IMR-90 (cell line): ENCODE results near the gene ZBTB8OS. TPM values are rescaled to one million over a fixed set of nuclear protein-coding genes. Genes with fewer than 3 reads are reported as not detected.

Experiments
- ATAC-seq: fragments of 200-7000 bp; cut with Tn5 transposase; 2 replicates; pipeline ENCODE4 v1.9.1; 2020; ENCODE audit warnings: low read depth, mild to moderate bottlenecking, moderate library complexity
- BruUV-seq: library from RNA; stranded (reverse); fragments of 400-500 nt; replicated peaks from 2 replicates; lab custom pipeline; 2021; lab: Mats Ljungman, UMichigan
- CTCF ChIA-PET: fragments of 300-600 bp; formaldehyde crosslinking; extraction: SDS; loops from one replicate; lab custom pipeline; 2021; ENCODE audit warnings: antibody characterized with exemption; lab: Yijun Ruan, JAX
- POLR2A ChIA-PET: fragments of 300-600 bp; sonication (Branson Sonifier 250); formaldehyde crosslinking; loops from one replicate; lab custom pipeline; 2022; ENCODE audit warnings: antibody characterized with exemption; ENCODE audit not compliant: unreplicated experiment; lab: Charles Lee
- DNase-seq: peaks from one replicate; pipeline ENCODE4 v3.0.0; 2013
- H2AFZ ChIP-seq: replicated peaks from 2 replicates; pipeline ENCODE3; 2013; ENCODE audit warnings: low read length, mild to moderate bottlenecking; ENCODE audit not compliant: poor library complexity
- H2AK5ac ChIP-seq: 2 replicates; pipeline ENCODE4 v1.6.1; 2013; ENCODE audit warnings: low read depth, low read length, inconsistent platforms
- H2AK9ac ChIP-seq: replicated peaks from 2 replicates; pipeline ENCODE3; 2013; ENCODE audit warnings: mild to moderate bottlenecking, low read depth, low read length, moderate library complexity; ENCODE audit not compliant: poor library complexity
- H2BK120ac ChIP-seq: 2 replicates; pipeline ENCODE4 v1.6.1; 2013; ENCODE audit warnings: low read depth, low read length, inconsistent platforms
- H2BK15ac ChIP-seq: 3 replicates; pipeline ENCODE4 v1.6.1; 2013; ENCODE audit warnings: low read depth, low read length, inconsistent platforms
- H2BK20ac ChIP-seq: 2 replicates; pipeline ENCODE4 v1.6.1; 2013; ENCODE audit warnings: low read depth, mild to moderate bottlenecking, inconsistent platforms, low read length, moderate library complexity
- H2BK5ac ChIP-seq: 2 replicates; pipeline ENCODE4 v1.6.1; 2013; ENCODE audit warnings: mild to moderate bottlenecking, low read depth, low read length, inconsistent platforms; ENCODE audit not compliant: poor library complexity, severe bottlenecking
- H3K14ac ChIP-seq: replicated peaks from 2 replicates; pipeline ENCODE4 v1.6.1; 2013; ENCODE audit warnings: low read depth, low read length, inconsistent platforms
- H3K18ac ChIP-seq: 2 replicates; pipeline ENCODE4 v1.6.1; 2013; ENCODE audit warnings: low read depth, low read length, control low read depth
- H3K23ac ChIP-seq: 2 replicates; pipeline ENCODE4 v1.6.1; 2013; ENCODE audit warnings: low read depth, low read length, inconsistent platforms
- H3K27ac ChIP-seq: 2 replicates; pipeline ENCODE4 v1.5.1; 2013; ENCODE audit warnings: mild to moderate bottlenecking, control low read depth, low read length; ENCODE audit not compliant: insufficient read depth
- H3K27me3 ChIP-seq: 2 replicates; pipeline ENCODE4 v1.6.1; 2013; ENCODE audit warnings: low read length; ENCODE audit not compliant: control insufficient read depth, insufficient read depth
- H3K36me3 ChIP-seq: 2 replicates; pipeline ENCODE4 v1.6.1; 2013; ENCODE audit warnings: low read length, mixed read lengths; ENCODE audit not compliant: control insufficient read depth, insufficient read depth
- H3K4ac ChIP-seq: 2 replicates; pipeline ENCODE4 v1.6.1; 2013; ENCODE audit warnings: low read depth, low read length, inconsistent platforms
- H3K4me1 ChIP-seq: 2 replicates; pipeline ENCODE4 v1.6.1; 2013; ENCODE audit warnings: low read length, mixed read lengths; ENCODE audit not compliant: control insufficient read depth, insufficient read depth
- H3K4me2 ChIP-seq: 2 replicates; pipeline ENCODE4 v1.6.1; 2013; ENCODE audit warnings: low read depth, mild to moderate bottlenecking, control low read depth, low read length, moderate library complexity
- H3K4me3 ChIP-seq: 2 replicates; pipeline ENCODE4 v1.5.1; 2013; ENCODE audit warnings: low read depth, mild to moderate bottlenecking, control low read depth, low read length, moderate library complexity; ENCODE audit not compliant: insufficient read depth
- H3K56ac ChIP-seq: 2 replicates; pipeline ENCODE4 v1.6.1; 2013; ENCODE audit warnings: low read length, inconsistent platforms; ENCODE audit not compliant: insufficient read depth; ENCODE audit errors: extremely low read depth
- H3K79me1 ChIP-seq, 2 experiments: 2 replicates each; pipeline ENCODE4 v1.6.1; 2013; ENCODE audit warnings: low read length in 2 of 2, inconsistent platforms in 1 of 2, low read depth in 1 of 2
- H3K9ac ChIP-seq: 2 replicates; pipeline ENCODE4 v1.6.1; 2013; ENCODE audit warnings: low read depth, low read length, control low read depth
- H3K9me1 ChIP-seq: 2 replicates; pipeline ENCODE4 v1.6.1; 2013; ENCODE audit warnings: low read length, inconsistent platforms; ENCODE audit not compliant: insufficient read depth
- H3K9me3 ChIP-seq: 2 replicates; pipeline ENCODE4 v1.6.1; 2013; ENCODE audit warnings: low read length; ENCODE audit not compliant: control insufficient read depth, insufficient read depth
- H4K20me1 ChIP-seq: 2 replicates; pipeline ENCODE4 v1.6.1; 2013; ENCODE audit warnings: low read length, inconsistent platforms; ENCODE audit not compliant: insufficient read depth
- H4K5ac ChIP-seq: 2 replicates; pipeline ENCODE4 v1.6.1; 2013; ENCODE audit warnings: mild to moderate bottlenecking, low read depth, low read length, control low read depth
- H4K8ac ChIP-seq, 2 experiments: 2 replicates each; pipeline ENCODE4 v1.6.1; 2013; ENCODE audit warnings: low read depth in 2 of 2, low read length in 2 of 2, control low read depth in 1 of 2, inconsistent platforms in 1 of 2
- H4K91ac ChIP-seq: 2 replicates; pipeline ENCODE4 v1.6.1; 2013; ENCODE audit warnings: low read depth, low read length, inconsistent platforms; ENCODE audit not compliant: insufficient read depth
- CEBPB ChIP-seq: IDR thresholded peaks from 2 replicates; pipeline ENCODE4 v1.6.1; 2012; ENCODE audit warnings: low read depth, low read length, improper control_type of control experiment
- MAZ ChIP-seq: IDR thresholded peaks from 2 replicates; pipeline ENCODE4 v1.6.1; 2012; ENCODE audit warnings: low read depth, mild to moderate bottlenecking, low read length, improper control_type of control experiment, moderate library complexity, borderline replicate concordance
- RFX5 ChIP-seq: IDR thresholded peaks from 2 replicates; pipeline ENCODE4 v1.8.0; 2012; ENCODE audit warnings: low read depth, mild to moderate bottlenecking, low read length, moderate library complexity
- WGBS, 2 experiments: methylation state at CpG; one replicate each; pipeline versions ENCODE4 v1.1.5 to v1.1.7; 2013; ENCODE audit warnings: missing lambda C conversion rate in 2 of 2; ENCODE audit not compliant: insufficient read length in 1 of 2; ENCODE audit errors: extremely low coverage in 2 of 2; 5-methylcytosine and 5-hydroxymethylcytosine counted together
- dilution Hi-C: fragments of 300-500 bp; cut with HindIII; formaldehyde crosslinking; loops from one replicate; pipeline ENCODE4 v1.14.3; 2018; ENCODE audit warnings: low sequenced_read_pairs; ENCODE audit not compliant: unreplicated experiment
- in situ Hi-C: fragments of 300-500 bp; cut with MboI; formaldehyde crosslinking; loops from 3 replicates; pipeline ENCODE4 v1.14.3; 2019; ENCODE audit warnings: low sequenced_read_pairs, inconsistent platforms, mixed read lengths
- intact Hi-C: fragments of 100-400 bp; cut with micrococcal nuclease; formaldehyde crosslinking; loops from 2 replicates; pipeline ENCODE4 v1.10.0; 2022
- polyA plus RNA-seq, 3 experiments: library from polyadenylated mRNA; depleted of rRNA; stranded (reverse); fragments of >200 nt; gene quantifications; 2 replicates each; pipeline ENCODE4 v1.2.3, GENCODE V29; 2012; ENCODE audit warnings: low replicate concordance in 1 of 3
- total RNA-seq: library from RNA; depleted of rRNA; stranded (reverse); fragments of >200 nt; gene quantifications from 2 replicates; pipeline ENCODE4 v1.2.3, GENCODE V29; 2012
- TF ChIP-seq, protein P1 (sequence below): fragments of 150-350 bp; IDR thresholded peaks from 2 replicates; pipeline ENCODE4 v1.6.1; 2017; ENCODE audit warnings: mild to moderate bottlenecking, antibody characterized with exemption, low read length, low read depth

Gene ZBTB8OS
- total and polyA plus RNA-seq, 2 of the 4 experiments (the other 2 are of a cell fraction) = 31.0 to 43.5 TPM

DNA sequence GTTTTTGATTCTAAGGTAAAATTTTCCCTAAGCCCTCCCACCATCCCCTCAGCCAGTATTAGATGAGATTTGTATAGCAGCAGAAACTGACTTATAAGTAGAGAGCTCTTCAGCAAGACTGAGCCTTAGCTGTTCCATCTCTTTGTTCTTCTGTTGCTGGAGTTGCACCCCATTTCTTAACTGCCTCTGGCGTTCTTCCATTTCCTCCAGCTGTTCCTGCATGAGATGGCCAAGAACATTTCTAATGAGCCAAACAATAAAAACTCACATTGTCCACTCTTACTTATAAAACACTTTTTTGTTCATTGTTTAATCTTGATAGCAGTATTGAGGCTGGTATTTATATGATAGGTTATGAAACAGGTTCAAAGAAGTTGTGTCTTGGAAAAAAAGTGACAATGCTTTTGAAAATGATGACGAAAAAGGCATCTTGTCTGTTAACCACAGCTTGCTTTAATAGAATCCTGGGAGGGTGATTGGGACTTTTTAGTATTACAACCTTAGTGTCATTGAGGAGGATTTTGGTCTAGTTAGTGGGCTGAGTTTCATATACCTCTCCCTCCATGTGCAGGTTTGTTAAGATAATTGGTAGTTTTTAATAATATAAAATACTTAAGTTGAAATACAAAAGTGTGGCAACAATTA lies 33.9 kb upstream of the ZBTB8OS start:
- intact Hi-C loops = loop anchor here (5.0 kb wide), 1 partner anchor 158 kb away; no protein-coding TSS in a partner anchor

More for the DNA sequence above, 33.9 kb upstream of the ZBTB8OS start:
- BruUV-seq = no TSS peak
- Histone ChIP-seq H3K9me3 (no peaks in the 10 kb centered on the region), H4K91ac (no peak overlapping the region), H2BK5ac (peak overlapping the region; percentile 42), H3K4me2 (no peak overlapping the region; the same call in 1 of the 2 replicates), H3K56ac (no peak overlapping the region), H2AK5ac (no peak overlapping the region), H3K27me3 (no peaks in the 10 kb centered on the region), H3K23ac (no peak overlapping the region), H3K4me3 (no peak overlapping the region), H2BK120ac (no peak overlapping the region), H3K27ac (peak overlapping the region; percentile 73; the same call in 1 of the 2 replicates), H4K20me1 (peaks cover 10% of the 10 kb centered on the region; the same call in 1 of the 2 replicates), H2AK9ac (no peak overlapping the region), H3K14ac (no peak overlapping the region), H3K79me1 (peaks cover 12 to 47% of the 10 kb centered on the region in 2 experiments), H4K5ac (no peak overlapping the region), H3K9ac (no peak overlapping the region), H2BK20ac (no peak overlapping the region), H2AFZ (no peak overlapping the region), H2BK15ac (no peak overlapping the region), H3K4me1 (peaks cover 11% of the 10 kb centered on the region), H3K9me1 (peaks cover 5% of the 10 kb centered on the region; the same call in 1 of the 2 replicates), H4K8ac (no peak overlapping the region), H3K18ac (no peak overlapping the region), H3K36me3 (peaks cover 28% of the 10 kb centered on the region), H3K4ac (no peak overlapping the region)
- 50% methylated on average over 1 of the region's 2 CpGs; no CpG with 5 or more reads in 1 of the 2 experiments for WGBS, 2 experiments
- DNase-seq = peak; percentile 74
- in situ Hi-C loops (no loop called here), dilution Hi-C loops (no loop called here)
- ATAC-seq = peak; percentile 30; the same call in 1 of the 2 replicates
- TF ChIP-seq CEBPB (no peak), RFX5 (no peak), MAZ (no peak)
- TF ChIP-seq, protein P1, sequence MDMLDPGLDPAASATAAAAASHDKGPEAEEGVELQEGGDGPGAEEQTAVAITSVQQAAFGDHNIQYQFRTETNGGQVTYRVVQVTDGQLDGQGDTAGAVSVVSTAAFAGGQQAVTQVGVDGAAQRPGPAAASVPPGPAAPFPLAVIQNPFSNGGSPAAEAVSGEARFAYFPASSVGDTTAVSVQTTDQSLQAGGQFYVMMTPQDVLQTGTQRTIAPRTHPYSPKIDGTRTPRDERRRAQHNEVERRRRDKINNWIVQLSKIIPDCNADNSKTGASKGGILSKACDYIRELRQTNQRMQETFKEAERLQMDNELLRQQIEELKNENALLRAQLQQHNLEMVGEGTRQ = no peak
- ChIA-PET POLR2A (no interaction called here), CTCF (no interaction called here)
